ENCODE data around the gene IDH3B.
A peak's percentile ranks its signal among the peaks of the same experiment; 100 is the strongest.

IDH3B gene

DNA sequence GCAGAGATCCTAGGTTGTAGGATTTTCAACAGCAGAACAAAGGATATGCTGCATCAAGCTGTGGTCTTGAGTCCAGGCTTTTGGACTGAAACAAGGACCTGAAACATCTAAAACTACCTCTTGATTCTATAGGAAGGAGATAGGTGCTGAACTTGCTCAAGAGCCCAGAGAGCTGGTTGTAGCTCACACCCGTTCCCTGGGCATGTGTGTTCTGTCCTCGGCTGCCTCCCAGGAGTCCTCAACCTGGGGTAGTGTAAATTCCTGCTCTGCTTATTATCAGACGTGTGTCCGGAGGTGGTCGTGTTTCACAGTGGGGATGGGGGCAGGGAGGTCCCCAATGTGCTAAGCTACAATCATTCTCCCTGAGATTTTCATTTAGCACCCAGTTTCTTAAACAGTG, 6.8 kb downstream of the IDH3B start:
- DNase-seq (ENCODE audit: low read depth in 2 of 2) = no peak

DNA sequence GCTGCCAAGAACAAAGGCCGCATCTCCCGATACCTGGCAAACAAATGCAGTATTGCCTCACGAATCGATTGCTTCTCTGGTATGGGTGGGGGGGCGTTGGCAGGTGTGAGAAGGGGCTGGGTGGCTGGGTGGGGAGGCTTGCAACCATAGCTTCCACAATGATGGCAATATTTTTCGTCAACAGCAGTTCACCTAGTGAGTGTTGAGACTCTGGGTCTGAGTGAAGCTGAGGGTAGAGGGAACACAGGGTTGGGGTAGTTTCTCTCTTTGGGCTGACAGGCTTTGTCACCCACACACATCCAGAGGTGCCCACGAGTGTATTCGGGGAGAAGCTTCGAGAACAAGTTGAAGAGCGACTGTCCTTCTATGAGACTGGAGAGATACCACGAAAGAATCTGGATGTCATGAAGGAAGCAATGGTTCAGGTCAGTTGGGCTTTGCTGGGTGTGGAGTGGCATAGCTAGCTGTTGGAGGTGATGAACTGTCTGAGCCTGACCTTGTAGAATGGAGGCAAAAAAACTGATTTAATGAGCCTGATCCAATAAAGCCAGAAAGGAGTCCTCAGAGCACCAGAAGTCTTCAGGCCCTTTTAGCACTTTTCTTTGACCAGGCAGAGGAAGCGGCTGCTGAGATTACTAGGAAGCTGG, 7.4 kb downstream of the IDH3B start:
- DNase-seq (ENCODE audit: low read depth in 2 of 2) = no peak

DNA sequence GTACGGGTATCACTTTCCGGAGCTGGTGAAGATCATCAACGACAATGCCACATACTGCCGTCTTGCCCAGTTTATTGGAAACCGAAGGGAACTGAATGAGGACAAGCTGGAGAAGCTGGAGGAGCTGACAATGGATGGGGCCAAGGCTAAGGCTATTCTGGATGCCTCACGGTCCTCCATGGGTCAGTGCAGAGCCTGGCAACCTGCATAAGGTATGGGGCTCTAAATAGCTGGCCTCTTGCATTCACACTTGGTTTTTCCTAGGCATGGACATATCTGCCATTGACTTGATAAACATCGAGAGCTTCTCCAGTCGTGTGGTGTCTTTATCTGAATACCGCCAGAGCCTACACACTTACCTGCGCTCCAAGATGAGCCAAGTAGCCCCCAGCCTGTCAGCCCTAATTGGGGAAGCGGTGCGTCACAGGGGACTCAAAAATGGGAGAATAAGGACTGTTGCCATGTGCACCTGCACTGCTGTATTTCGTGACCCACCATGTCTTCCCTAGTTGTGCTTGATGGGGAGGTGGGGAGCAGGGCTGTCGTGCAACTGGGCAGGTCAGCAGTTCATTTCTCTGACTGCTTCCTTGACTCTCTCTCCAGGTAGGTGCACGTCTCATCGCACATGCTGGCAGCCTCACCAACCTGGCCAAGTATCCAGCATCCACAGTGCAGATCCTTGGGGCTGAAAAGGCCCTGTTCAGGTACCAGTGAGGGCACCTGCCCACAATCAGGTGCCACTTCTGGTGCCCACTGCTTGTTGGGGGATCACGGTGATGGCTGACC, 8.5 kb downstream of the IDH3B start:
- DNase-seq (ENCODE audit: low read depth in 2 of 2) = no peak

DNA sequence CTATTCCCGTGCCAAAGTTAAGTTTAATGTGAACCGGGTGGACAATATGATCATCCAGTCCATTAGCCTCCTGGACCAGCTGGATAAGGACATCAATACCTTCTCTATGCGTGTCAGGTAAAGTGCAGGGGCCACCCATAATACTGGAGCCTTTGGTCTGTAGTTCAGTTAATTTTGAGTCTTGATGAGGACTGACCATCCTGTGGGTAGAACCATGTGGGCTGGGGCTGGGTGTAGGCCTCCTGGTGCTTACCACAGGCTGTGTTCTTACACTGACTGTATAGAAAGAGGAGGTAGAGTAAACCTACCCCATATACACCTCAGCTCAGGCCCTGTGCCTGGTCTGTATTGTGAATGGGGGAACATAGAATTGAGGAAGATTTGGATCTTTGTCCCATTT, 9.2 kb downstream of the IDH3B start:
- no peak for DNase-seq (ENCODE audit: low read depth in 2 of 2)

DNA sequence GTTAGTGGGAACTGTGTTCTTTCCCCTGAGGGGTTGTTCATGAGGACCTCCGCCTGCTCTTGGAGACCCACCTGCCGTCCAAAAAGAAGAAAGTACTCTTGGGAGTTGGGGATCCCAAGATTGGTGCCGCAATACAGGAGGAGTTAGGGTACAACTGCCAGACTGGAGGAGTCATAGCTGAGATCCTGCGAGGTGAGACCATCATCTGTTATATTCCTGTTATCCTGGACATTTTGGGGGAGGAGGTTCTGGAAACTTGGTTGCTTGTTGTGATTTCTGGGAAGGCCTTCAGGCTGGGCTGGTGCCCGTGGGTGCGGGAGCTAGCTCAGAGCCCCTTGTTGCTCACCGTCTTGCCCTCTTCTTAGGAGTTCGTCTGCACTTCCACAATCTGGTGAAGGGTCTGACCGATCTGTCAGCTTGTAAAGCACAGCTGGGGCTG, 9.6 kb downstream of the IDH3B start:
- no peak for DNase-seq (ENCODE audit: low read depth in 2 of 2)

GRCh38 chr20:2653556-2654383, 10.2 kb downstream of the IDH3B start:
- no peak for DNase-seq (ENCODE audit: low read depth in 2 of 2)

- DNase-seq (ENCODE audit: low read depth in 2 of 2) = no peak
These were observed 11.1 kb downstream of the IDH3B start for GRCh38 chr20:2652724-2653555.

- DNase-seq (ENCODE audit: low read depth in 2 of 2) = peak; percentile 81 to 84
These were observed 12.0 kb downstream of the IDH3B start, which contains the start of gene NOP56 for GRCh38 chr20:2651772-2652723. Gene NOP56, plus strand, starts transcription at chr20:2652632. Its CDS starts 29 bp downstream, at chr20:2652661.

DNA sequence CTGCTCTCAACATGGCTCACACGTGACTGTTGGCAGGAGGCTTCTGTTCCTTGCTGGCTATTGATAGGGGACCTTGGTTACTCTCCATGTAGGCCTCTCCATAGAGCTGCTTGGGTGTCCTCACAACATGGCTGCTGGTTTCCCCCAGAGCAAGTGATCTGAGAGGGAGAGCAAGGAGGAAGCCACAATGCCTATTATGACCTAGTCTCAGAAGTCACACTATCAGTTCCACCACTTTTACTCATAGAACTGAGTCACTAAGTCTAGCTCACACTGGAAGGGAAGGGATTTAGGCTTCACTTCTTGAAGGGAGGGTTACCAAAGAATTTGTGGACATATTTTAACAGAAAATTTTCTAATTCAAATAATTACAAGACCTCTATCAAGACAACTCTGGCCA, 20.3 kb downstream of the IDH3B start:
- DNase-seq (ENCODE audit: low read depth in 2 of 2) = no peak

GRCh38 chr20:2640899-2641298, 23.1 kb downstream of the IDH3B start:
- no peak for DNase-seq (ENCODE audit: low read depth in 2 of 2)

- DNase-seq (ENCODE audit: low read depth in 2 of 2) = no peak
These were observed 23.8 kb downstream of the IDH3B start for GRCh38 chr20:2640260-2640659.

- DNase-seq (ENCODE audit: low read depth in 2 of 2) = no peak
These were observed 26.8 kb downstream of the IDH3B start for GRCh38 chr20:2637246-2637645.

DNA sequence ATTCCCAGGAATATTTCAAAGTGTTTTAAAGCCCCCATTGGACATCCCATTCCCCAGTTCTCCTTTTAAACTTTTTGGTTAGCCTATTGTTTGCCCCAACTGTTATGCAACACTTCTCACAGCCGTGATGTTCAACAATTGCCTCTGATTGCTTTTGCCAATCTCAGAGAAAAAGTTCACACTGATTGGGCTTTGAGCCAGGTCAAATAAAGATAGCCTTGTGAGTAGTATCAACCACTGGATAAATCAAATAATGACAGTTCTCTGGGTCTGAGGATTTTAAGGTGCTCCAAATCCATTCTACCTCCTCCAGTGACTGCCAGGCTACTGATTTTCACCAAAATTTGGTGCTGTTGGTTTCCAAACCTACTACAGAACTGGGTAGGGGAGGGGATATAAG, 30.6 kb downstream of the IDH3B start:
- no peak for DNase-seq (ENCODE audit: low read depth in 2 of 2)

GRCh38 chr20:2631228-2631627, 32.8 kb downstream of the IDH3B start:
- DNase-seq (ENCODE audit: low read depth in 2 of 2) = no peak

DNA sequence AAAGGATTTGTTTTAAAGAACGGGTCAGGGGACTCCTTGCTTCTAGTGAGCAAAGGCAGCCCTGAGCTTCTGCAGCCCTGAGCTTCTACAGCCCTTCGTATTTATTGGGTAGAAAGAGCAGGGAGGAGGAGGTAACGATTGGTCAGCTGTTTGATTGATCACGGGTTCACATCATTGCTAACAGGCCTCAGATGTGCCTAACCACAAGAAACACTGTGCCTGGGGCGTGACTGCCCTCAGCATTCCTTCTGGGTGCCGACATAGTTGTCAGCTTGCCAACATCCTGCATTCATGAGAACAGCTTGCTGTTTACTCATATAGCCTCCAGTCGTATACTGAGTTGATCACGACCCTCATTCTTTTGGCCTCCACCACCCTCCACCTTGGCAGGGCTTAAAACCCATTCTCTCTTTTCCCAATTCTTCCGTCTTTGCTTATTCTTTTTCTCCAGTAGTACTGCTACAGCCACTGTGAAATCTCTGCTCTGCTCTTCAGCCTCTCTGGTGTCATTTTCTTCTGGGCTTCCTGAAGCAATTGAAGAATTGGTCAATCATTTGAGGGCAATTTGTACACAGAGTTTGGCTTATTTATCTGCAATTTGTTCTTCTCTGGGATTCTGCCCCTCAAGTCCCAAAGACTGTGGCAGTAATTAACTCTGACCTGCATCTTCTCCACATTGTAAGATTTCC, 37.0 kb downstream of the IDH3B start:
- peak in 1 of 2 experiments; percentile 5 for DNase-seq (ENCODE audit: low read depth in 2 of 2)

DNA sequence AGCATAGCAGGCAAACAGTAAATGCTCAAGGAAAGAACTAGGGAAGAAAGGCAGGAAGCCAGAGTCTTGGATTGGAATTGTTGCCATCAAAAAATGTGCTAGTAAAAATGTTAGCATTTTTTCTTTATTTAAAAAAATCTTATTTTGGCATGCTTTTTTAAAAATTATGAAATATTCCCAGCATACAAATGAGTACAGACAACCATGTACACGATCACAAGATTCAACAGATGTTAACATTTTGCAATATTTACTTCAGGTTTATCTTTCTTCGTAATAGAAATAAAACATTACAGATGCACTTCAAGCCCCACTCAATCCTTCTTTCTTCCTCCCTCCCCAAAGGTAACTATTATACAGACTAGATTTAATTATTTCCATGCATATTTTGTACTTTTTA, 39.0 kb downstream of the IDH3B start:
- DNase-seq (ENCODE audit: low read depth in 2 of 2) = no peak

DNA sequence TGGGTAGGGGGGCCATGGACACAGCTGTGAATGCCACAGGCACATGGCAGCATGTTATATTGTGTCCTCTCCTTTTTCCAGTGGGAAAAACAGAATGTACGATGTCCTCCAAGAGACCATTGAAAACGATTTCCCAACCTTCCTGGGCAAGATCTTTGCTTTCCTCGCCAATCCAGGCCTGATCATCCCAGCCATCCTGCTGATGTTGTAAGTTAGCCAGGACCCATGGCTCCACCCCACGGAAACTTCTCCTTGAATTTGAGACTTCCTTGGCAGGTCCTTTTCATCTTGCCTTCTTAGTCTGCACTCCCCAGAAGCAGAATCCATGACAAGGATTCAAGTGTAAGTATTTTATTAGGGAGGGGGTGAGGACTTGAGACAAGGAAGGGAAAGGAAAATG, 39.8 kb downstream of the IDH3B start:
- DNase-seq (ENCODE audit: low read depth in 2 of 2) = no peak

DNA sequence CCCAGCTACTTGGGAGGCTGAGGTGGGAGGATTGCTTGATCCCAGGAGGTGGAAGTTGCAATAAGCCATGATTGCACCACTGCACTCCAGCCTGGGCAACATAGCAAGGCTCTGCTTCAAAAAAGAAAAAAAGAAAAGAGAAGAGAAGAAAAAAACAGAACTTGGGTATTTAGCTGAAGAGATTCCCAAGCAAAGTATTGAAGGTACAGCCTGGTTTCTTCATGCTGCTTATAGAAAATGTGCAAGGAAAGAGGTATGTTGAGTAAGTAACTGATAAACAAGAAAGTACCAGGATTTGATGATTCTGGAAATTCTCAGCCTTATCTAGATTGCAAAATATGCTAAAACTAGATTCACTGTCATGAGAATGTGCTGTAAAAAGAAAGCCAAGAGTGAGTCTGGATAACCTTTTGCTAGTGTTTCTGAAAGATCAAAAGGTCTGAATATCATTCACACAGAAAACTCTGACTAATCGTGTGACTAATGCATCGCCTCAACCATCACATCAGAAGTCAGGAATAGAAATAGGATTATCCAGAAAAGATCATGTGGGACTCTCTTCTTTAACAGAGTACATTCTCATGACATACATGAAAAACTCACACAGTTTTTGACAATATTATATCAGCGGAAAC, 43.9 kb downstream of the IDH3B start:
- DNase-seq (ENCODE audit: low read depth in 2 of 2) = no peak

GRCh38 chr20:2619337-2619736, 44.7 kb downstream of the IDH3B start:
- DNase-seq (ENCODE audit: low read depth in 2 of 2) = no peak

Measured in fibroblast of skin of left biceps (primary cell).